IPS-NIHi11 (cell line): ENCODE results near the gene RABGAP1L.
"Not testable (repeated sequence)": the region's sequence is repeated elsewhere in the genome, so short reads cannot be mapped to it uniquely, and the experiment has no call there.

Experiments
- DNase-seq: peaks from one replicate; pipeline ENCODE4 v3.0.0; 2012; ENCODE audit warnings: mixed read lengths, low spot score

Gene RABGAP1L

GRCh38 chr1:174877208-174877673 lies 717.9 kb downstream of the RABGAP1L start:
- no peak for DNase-seq

GRCh38 chr1:174880171-174880570 lies 720.9 kb downstream of the RABGAP1L start:
- DNase-seq, result no peak

GRCh38 chr1:174883409-174883808 lies 724.1 kb downstream of the RABGAP1L start:
- peak; percentile 29 for DNase-seq

- no peak for DNase-seq
Observed at GRCh38 chr1:174884038-174884437, 724.7 kb downstream of the RABGAP1L start.

- no peak for DNase-seq
Observed at GRCh38 chr1:174884566-174884965, 725.2 kb downstream of the RABGAP1L start.

- no peak for DNase-seq
Observed at GRCh38 chr1:174890024-174890423, 730.7 kb downstream of the RABGAP1L start.

- no peak for DNase-seq
Observed at GRCh38 chr1:174892016-174892415, 732.7 kb downstream of the RABGAP1L start.

GRCh38 chr1:174894117-174894762 lies 734.9 kb downstream of the RABGAP1L start:
- DNase-seq, result no peak

- DNase-seq, result not testable (repeated sequence)
Observed at GRCh38 chr1:174895610-174896009, 736.3 kb downstream of the RABGAP1L start.

- DNase-seq, result no peak
Observed at GRCh38 chr1:174898102-174898797, 738.9 kb downstream of the RABGAP1L start.

GRCh38 chr1:174900317-174900716 lies 741.0 kb downstream of the RABGAP1L start:
- no peak for DNase-seq

- DNase-seq, result no peak
Observed at GRCh38 chr1:174902531-174903099, 743.3 kb downstream of the RABGAP1L start.

- DNase-seq, result no peak
Observed at GRCh38 chr1:174911606-174912005, 752.3 kb downstream of the RABGAP1L start.

- no peak for DNase-seq
Observed at GRCh38 chr1:174912264-174912663, 752.9 kb downstream of the RABGAP1L start.

- no peak for DNase-seq
Observed at GRCh38 chr1:174913225-174913903, 754.0 kb downstream of the RABGAP1L start.

GRCh38 chr1:174914991-174915390 lies 755.7 kb downstream of the RABGAP1L start:
- DNase-seq, result no peak

- DNase-seq, result no peak
Observed at GRCh38 chr1:174916846-174917245, 757.5 kb downstream of the RABGAP1L start.

GRCh38 chr1:174920093-174920492 lies 760.8 kb downstream of the RABGAP1L start:
- DNase-seq, result no peak

- DNase-seq, result no peak
Observed at GRCh38 chr1:174922121-174922520, 762.8 kb downstream of the RABGAP1L start.

GRCh38 chr1:174923820-174924219 lies 764.5 kb downstream of the RABGAP1L start:
- DNase-seq, result no peak

- DNase-seq, result no peak
Observed at GRCh38 chr1:174928541-174928940, 769.2 kb downstream of the RABGAP1L start.

GRCh38 chr1:174931214-174931613 lies 771.9 kb downstream of the RABGAP1L start:
- no peak for DNase-seq

- DNase-seq, result no peak
Observed at GRCh38 chr1:174932587-174932986, 773.3 kb downstream of the RABGAP1L start.
